ENCODE data around the gene ASCC1.
"Not testable (repeated sequence)": the region's sequence is repeated elsewhere in the genome, so short reads cannot be mapped to it uniquely, and the experiment has no call there.

The ASCC1 gene

GRCh38 chr10:72253578-72253977 lies 37.5 kb upstream of the ASCC1 start:
- Mint-ChIP-seq H3K4me3 (no peak overlapping the region), H3K9me3 (no peaks in the 10 kb centered on the region), H3K36me3 (peaks cover 5% of the 10 kb centered on the region), H3K4me1 (peaks cover 71% of the 10 kb centered on the region), H3K27ac (peak overlapping the region; percentile 77)
- ATAC-seq, result no peak
- DNase-seq (ENCODE audit: low spot score in 2 of 2), result no peak

- H3K4me3 Mint-ChIP-seq, result no peak overlapping the region
- no peaks in the 10 kb centered on the region for H3K9me3 Mint-ChIP-seq
- H3K27ac Mint-ChIP-seq, result peak overlapping the region; percentile 77
- no peak for ATAC-seq
- DNase-seq (ENCODE audit: low spot score in 2 of 2), result no peak
- H3K4me1 Mint-ChIP-seq, result peaks cover 74% of the 10 kb centered on the region
- H3K36me3 Mint-ChIP-seq, result peaks cover 11% of the 10 kb centered on the region
Observed at GRCh38 chr10:72252972-72253371, 36.9 kb upstream of the ASCC1 start.

GRCh38 chr10:72251635-72252034 lies 35.6 kb upstream of the ASCC1 start:
- Mint-ChIP-seq H3K9me3 (no peaks in the 10 kb centered on the region), H3K36me3 (peaks cover 13% of the 10 kb centered on the region), H3K27ac (no peak overlapping the region), H3K4me3 (no peak overlapping the region), H3K4me1 (peaks cover 69% of the 10 kb centered on the region)
- DNase-seq (ENCODE audit: low spot score in 2 of 2) (no peak), ATAC-seq (no peak)

GRCh38 chr10:72250666-72251065 lies 34.6 kb upstream of the ASCC1 start:
- Mint-ChIP-seq H3K36me3 (peaks cover 13% of the 10 kb centered on the region), H3K4me1 (peaks cover 71% of the 10 kb centered on the region), H3K9me3 (no peaks in the 10 kb centered on the region), H3K27ac (peak overlapping the region; percentile 34), H3K4me3 (peak overlapping the region; percentile 76)
- DNase-seq (ENCODE audit: low spot score in 2 of 2), result no peak
- no peak for ATAC-seq

GRCh38 chr10:72249176-72249862 lies 33.2 kb upstream of the ASCC1 start:
- DNase-seq (ENCODE audit: low spot score in 2 of 2); ATAC-seq: not testable (repeated sequence)

GRCh38 chr10:72248468-72249151 lies 32.5 kb upstream of the ASCC1 start:
- ATAC-seq (peak; percentile 97), DNase-seq (ENCODE audit: low spot score in 2 of 2) (peak; percentile 47 to 81)
- peaks cover 13% of the 10 kb centered on the region for H3K36me3 Mint-ChIP-seq
- H3K27ac Mint-ChIP-seq, result peak overlapping the region; percentile 90
- peaks cover 79% of the 10 kb centered on the region for H3K4me1 Mint-ChIP-seq
- H3K4me3 Mint-ChIP-seq, result peak overlapping the region; percentile 76
- no peaks in the 10 kb centered on the region for H3K9me3 Mint-ChIP-seq

More at GRCh38 chr10:72249176-72249862, 33.2 kb upstream of the ASCC1 start:
- H3K4me3 Mint-ChIP-seq, result peak overlapping the region; percentile 76
- peaks cover 74% of the 10 kb centered on the region for H3K4me1 Mint-ChIP-seq
- peak overlapping the region; percentile 90 for H3K27ac Mint-ChIP-seq
- not testable (repeated sequence) for H3K9me3 Mint-ChIP-seq
- H3K36me3 Mint-ChIP-seq, result peaks cover 13% of the 10 kb centered on the region

- peak overlapping the region; percentile 35 for H3K4me3 Mint-ChIP-seq
- H3K27ac Mint-ChIP-seq, result peak overlapping the region; percentile 90
- H3K4me1 Mint-ChIP-seq, result peaks cover 85% of the 10 kb centered on the region
- ATAC-seq (no peak), DNase-seq (ENCODE audit: low spot score in 2 of 2) (no peak)
- H3K36me3 Mint-ChIP-seq, result peaks cover 20% of the 10 kb centered on the region
- H3K9me3 Mint-ChIP-seq, result no peaks in the 10 kb centered on the region
Observed at GRCh38 chr10:72245949-72246525, 30.0 kb upstream of the ASCC1 start.

- Mint-ChIP-seq H3K9me3 (no peaks in the 10 kb centered on the region), H3K4me3 (peak overlapping the region; percentile 35), H3K4me1 (peaks cover 80% of the 10 kb centered on the region), H3K36me3 (peaks cover 24% of the 10 kb centered on the region), H3K27ac (peak overlapping the region; percentile 90)
- ATAC-seq, result no peak
- DNase-seq (ENCODE audit: low spot score in 2 of 2), result no peak
Observed at GRCh38 chr10:72244573-72245038, 28.5 kb upstream of the ASCC1 start.

GRCh38 chr10:72243822-72244437 lies 27.9 kb upstream of the ASCC1 start:
- DNase-seq (ENCODE audit: low spot score in 2 of 2) (no peak), ATAC-seq (no peak)
- peaks cover 22% of the 10 kb centered on the region for H3K36me3 Mint-ChIP-seq
- H3K27ac Mint-ChIP-seq, result peak overlapping the region; percentile 90
- no peaks in the 10 kb centered on the region for H3K9me3 Mint-ChIP-seq
- H3K4me1 Mint-ChIP-seq, result peaks cover 78% of the 10 kb centered on the region
- H3K4me3 Mint-ChIP-seq, result peak overlapping the region; percentile 35

- ATAC-seq (no peak), DNase-seq (ENCODE audit: low spot score in 2 of 2) (no peak)
- H3K27ac Mint-ChIP-seq, result peak overlapping the region; percentile 90
- no peaks in the 10 kb centered on the region for H3K9me3 Mint-ChIP-seq
- peaks cover 66% of the 10 kb centered on the region for H3K4me1 Mint-ChIP-seq
- H3K36me3 Mint-ChIP-seq, result peaks cover 11% of the 10 kb centered on the region
- peak overlapping the region; percentile 35 for H3K4me3 Mint-ChIP-seq
Observed at GRCh38 chr10:72242675-72243074, 26.6 kb upstream of the ASCC1 start.

- DNase-seq (ENCODE audit: low spot score in 2 of 2) (no peak), ATAC-seq (no peak)
- peak overlapping the region; percentile 35 for H3K4me3 Mint-ChIP-seq
- H3K4me1 Mint-ChIP-seq, result peaks cover 64% of the 10 kb centered on the region
- H3K9me3 Mint-ChIP-seq, result no peaks in the 10 kb centered on the region
- H3K27ac Mint-ChIP-seq, result peak overlapping the region; percentile 90
- H3K36me3 Mint-ChIP-seq, result peaks cover 15% of the 10 kb centered on the region
Observed at GRCh38 chr10:72241691-72242252, 25.7 kb upstream of the ASCC1 start.

GRCh38 chr10:72240371-72240770 lies 24.3 kb upstream of the ASCC1 start:
- Mint-ChIP-seq H3K4me3 (no peak overlapping the region), H3K4me1 (peaks cover 51% of the 10 kb centered on the region), H3K9me3 (no peaks in the 10 kb centered on the region), H3K36me3 (peaks cover 29% of the 10 kb centered on the region), H3K27ac (no peak overlapping the region)
- DNase-seq (ENCODE audit: low spot score in 2 of 2), result no peak
- no peak for ATAC-seq

GRCh38 chr10:72239409-72239808 lies 23.3 kb upstream of the ASCC1 start:
- Mint-ChIP-seq H3K27ac (no peak overlapping the region), H3K36me3 (peaks cover 39% of the 10 kb centered on the region), H3K4me3 (no peak overlapping the region), H3K9me3 (no peaks in the 10 kb centered on the region), H3K4me1 (peaks cover 42% of the 10 kb centered on the region)
- ATAC-seq (no peak), DNase-seq (ENCODE audit: low spot score in 2 of 2) (no peak)

- no peaks in the 10 kb centered on the region for H3K9me3 Mint-ChIP-seq
- H3K4me1 Mint-ChIP-seq, result peaks cover 34% of the 10 kb centered on the region
- peaks cover 47% of the 10 kb centered on the region for H3K36me3 Mint-ChIP-seq
- no peak for ATAC-seq
- H3K4me3 Mint-ChIP-seq, result no peak overlapping the region
- no peak for DNase-seq (ENCODE audit: low spot score in 2 of 2)
- no peak overlapping the region for H3K27ac Mint-ChIP-seq
Observed at GRCh38 chr10:72238392-72239175, 22.5 kb upstream of the ASCC1 start.

Data from stimulated activated effector memory CD8-positive, alpha-beta T cell treated with anti-CD3 and anti-CD28 coated beads, Interleukin-12 subunit alpha, Interleukin-12 subunit beta, amount 100 ng/mL, for 72 hours (primary cell).